Calu3 (cell line): ENCODE results near the gene C9orf57. TPM values are rescaled to one million over a fixed set of nuclear protein-coding genes. Genes with fewer than 3 reads are reported as not detected.
"Not testable (repeated sequence)": the region's sequence is repeated elsewhere in the genome, so short reads cannot be mapped to it uniquely, and the experiment has no call there.

Experiments used
- Bru-seq: library from RNA; stranded (reverse); fragments of 400-500 nt; gene quantifications from one replicate; lab custom pipeline; 2021; lab: Mats Ljungman, UMichigan
- BruChase-seq, 2 experiments: library from RNA; stranded (reverse); fragments of 400-500 nt; gene quantifications; one replicate each; lab custom pipeline; 2021; lab: Mats Ljungman, UMichigan
- BruUV-seq: library from RNA; stranded (reverse); fragments of 400-500 nt; replicated peaks from 2 replicates; lab custom pipeline; 2021; lab: Mats Ljungman, UMichigan
- CTCF ChIA-PET: fragments of 300-600 bp; sonication (Branson Sonifier 250); formaldehyde crosslinking; loops from one replicate; lab custom pipeline; 2022; ENCODE audit warnings: antibody characterized with exemption; lab: Charles Lee
- DNase-seq: peaks from one replicate; pipeline ENCODE4 v3.0.0; 2022
- H3K27ac Mint-ChIP-seq: one replicate; pipeline ENCODE4 v1.8.0; 2022; ENCODE audit warnings: mixed read lengths; ENCODE audit not compliant: unreplicated experiment
- H3K27me3 Mint-ChIP-seq: one replicate; pipeline ENCODE4 v1.8.0; 2022; ENCODE audit warnings: mixed read lengths; ENCODE audit not compliant: unreplicated experiment
- H3K36me3 Mint-ChIP-seq: one replicate; pipeline ENCODE4 v1.8.0; 2022; ENCODE audit warnings: mild to moderate bottlenecking, moderate library complexity, mixed read lengths; ENCODE audit not compliant: insufficient read depth, unreplicated experiment
- H3K4me1 Mint-ChIP-seq: one replicate; pipeline ENCODE4 v1.8.0; 2022; ENCODE audit warnings: mild to moderate bottlenecking, low read depth, mixed read lengths; ENCODE audit not compliant: unreplicated experiment
- H3K4me3 Mint-ChIP-seq: one replicate; pipeline ENCODE4 v1.8.0; 2022; ENCODE audit warnings: mild to moderate bottlenecking, low read depth, moderate library complexity, mixed read lengths; ENCODE audit not compliant: unreplicated experiment
- H3K9me3 Mint-ChIP-seq: one replicate; pipeline ENCODE4 v1.8.0; 2022; ENCODE audit warnings: low read depth, mixed read lengths; ENCODE audit not compliant: unreplicated experiment
- CTCF ChIP-seq: fragments of 200-600 bp; IDR thresholded peaks from one replicate; pipeline ENCODE4 v1.8.0; 2022; ENCODE audit warnings: antibody characterized with exemption; ENCODE audit not compliant: unreplicated experiment
- intact Hi-C: fragments of 100-400 bp; cut with micrococcal nuclease; formaldehyde crosslinking; loops from one replicate; pipeline ENCODE4 v1.10.0; 2022; ENCODE audit not compliant: unreplicated experiment
- long read RNA-seq: library from polyadenylated mRNA; stranded (forward); transcript quantifications from one replicate; pipeline ENCODE4 v2.0.0, GENCODE V29; 2022
- total RNA-seq: library from RNA; stranded (reverse); gene quantifications from 2 replicates; pipeline ENCODE4 v1.2.3, GENCODE V29; 2022

C9orf57 gene
- total RNA-seq (not detected in 2 replicates), Bru-seq, nascent RNA (not detected), BruChase-seq, experiment 1, labeled RNA remaining after a 6-hour chase (percentile 4 among the genes with signal in this experiment), BruChase-seq, experiment 2, labeled RNA remaining after a 2-hour chase (not detected)
- long read RNA-seq: 0 reads

- DNase-seq: no peak
- TF ChIP-seq CTCF: no peak
- no peak within 1 kb of the TSS for H3K27ac Mint-ChIP-seq
- intact Hi-C loops: no loop called here
- H3K36me3 Mint-ChIP-seq: no peaks in the 10 kb centered on the region
- H3K4me1 Mint-ChIP-seq: no peaks in the 10 kb centered on the region
- no peak within 1 kb of the TSS for H3K4me3 Mint-ChIP-seq
- no TSS peak for BruUV-seq
- CTCF ChIA-PET: no interaction called here
- no peaks in the 10 kb centered on the region for H3K27me3 Mint-ChIP-seq
- no peaks in the 10 kb centered on the region for H3K9me3 Mint-ChIP-seq
These were observed at the start of gene C9orf57 for GRCh38 chr9:72060513-72060912. Gene C9orf57 (minus strand): TSS chr9:72060613. CDS start chr9:72059331, 1,282 bp downstream.

- BruUV-seq: no TSS peak
- Mint-ChIP-seq H3K9me3 (no peaks in the 10 kb centered on the region), H3K27ac (no peak overlapping the region), H3K4me3 (no peak overlapping the region), H3K27me3 (no peaks in the 10 kb centered on the region), H3K36me3 (no peaks in the 10 kb centered on the region), H3K4me1 (no peaks in the 10 kb centered on the region)
- intact Hi-C loops: no loop called here
- no peak for TF ChIP-seq CTCF
- DNase-seq: no peak
- CTCF ChIA-PET: no interaction called here
These were observed 42.1 kb upstream of the C9orf57 start for GRCh38 chr9:72102520-72102919.

- intact Hi-C loops: not testable (repeated sequence)
These were observed 35.1 kb upstream of the C9orf57 start for GRCh38 chr9:72095520-72095919.

GRCh38 chr9:72092820-72093219, 32.4 kb upstream of the C9orf57 start:
- no peak for DNase-seq
- BruUV-seq: no TSS peak
- no peaks in the 10 kb centered on the region for H3K4me1 Mint-ChIP-seq
- H3K27me3 Mint-ChIP-seq: no peaks in the 10 kb centered on the region
- H3K9me3 Mint-ChIP-seq: no peaks in the 10 kb centered on the region
- intact Hi-C loops: no loop called here
- H3K4me3 Mint-ChIP-seq: no peak overlapping the region
- no peaks in the 10 kb centered on the region for H3K36me3 Mint-ChIP-seq
- TF ChIP-seq CTCF: no peak
- no peak overlapping the region for H3K27ac Mint-ChIP-seq
- CTCF ChIA-PET: interaction anchor here (0.7 kb wide), 2 partner anchors 52 to 516 kb away, joined by 3 to 4 read pairs; no protein-coding TSS in a partner anchor

More at GRCh38 chr9:72095520-72095919, 35.1 kb upstream of the C9orf57 start:
- H3K4me1 Mint-ChIP-seq, H3K36me3 Mint-ChIP-seq, CTCF ChIA-PET, H3K9me3 Mint-ChIP-seq, H3K27me3 Mint-ChIP-seq, H3K4me3 Mint-ChIP-seq, H3K27ac Mint-ChIP-seq, DNase-seq, BruUV-seq: not testable (repeated sequence)

GRCh38 chr9:72089451-72090130, 29.2 kb upstream of the C9orf57 start:
- Mint-ChIP-seq H3K27me3 (no peaks in the 10 kb centered on the region), H3K9me3 (no peaks in the 10 kb centered on the region), H3K36me3 (no peaks in the 10 kb centered on the region), H3K27ac (no peak overlapping the region), H3K4me3 (no peak overlapping the region), H3K4me1 (no peaks in the 10 kb centered on the region)
- CTCF ChIA-PET: no interaction called here
- TF ChIP-seq CTCF: no peak
- intact Hi-C loops: no loop called here
- no peak for DNase-seq
- no TSS peak for BruUV-seq
